MV-4-11 (cell line): ENCODE measurements around the gene EPHB6.
A peak's percentile ranks its signal among the peaks of the same experiment; 100 is the strongest.

ENCODE experiments used
- DNase-seq: peaks from one replicate; lab custom pipeline; 2025; lab: John Stamatoyannopoulos, UW

EPHB6 gene

DNA sequence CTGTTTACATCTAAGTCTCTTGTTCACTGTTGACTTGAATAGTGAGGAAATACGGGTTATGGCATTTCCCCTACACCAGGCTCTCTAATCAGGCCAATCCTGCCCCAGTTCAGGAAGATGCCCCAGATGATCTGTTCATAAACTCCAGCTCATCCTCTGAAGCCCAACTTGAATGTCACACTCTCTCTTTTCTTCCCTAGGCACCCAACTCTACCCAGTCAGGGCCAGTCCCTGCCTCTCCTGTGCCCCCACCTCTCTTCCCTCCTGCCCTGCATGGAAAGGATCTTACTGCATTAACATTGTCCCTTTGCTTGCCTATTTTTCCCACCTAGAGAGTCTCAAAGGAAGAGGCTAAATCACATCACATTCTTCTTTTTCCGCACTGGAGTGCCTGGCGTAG is 41.3 kb downstream of the EPHB6 start:
- DNase-seq = no peak

DNA sequence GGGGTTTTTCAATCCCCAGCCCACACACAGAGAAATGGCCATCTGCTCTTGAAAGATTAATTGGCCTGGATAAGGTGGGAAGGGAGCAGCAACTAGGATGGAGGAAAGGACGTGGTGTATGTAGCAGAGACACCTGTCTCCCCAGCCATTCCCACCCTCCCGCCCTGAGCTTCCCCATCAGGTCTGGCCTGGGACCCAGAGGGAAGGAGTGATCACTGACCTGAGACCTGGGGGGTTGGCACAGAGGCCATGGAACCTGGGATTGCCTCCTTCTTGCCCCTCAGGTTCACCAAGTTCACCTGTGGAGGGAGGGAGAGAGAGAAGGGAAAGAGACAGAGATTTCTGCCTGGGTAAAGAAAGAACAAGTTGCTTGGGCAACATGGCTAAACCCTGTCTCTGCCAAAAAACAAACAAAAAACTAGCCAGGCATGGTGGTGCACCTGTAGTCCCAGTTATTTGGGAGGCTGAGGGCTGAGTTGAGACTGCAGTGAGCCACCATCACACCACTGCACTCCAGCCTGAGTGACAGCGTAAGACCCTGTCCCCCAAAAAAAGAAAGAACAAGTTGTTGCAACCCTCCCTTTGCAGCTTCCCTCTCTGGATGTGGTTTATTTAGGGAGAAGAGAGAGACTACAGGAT is 42.0 kb downstream of the EPHB6 start:
- DNase-seq = no peak

DNA sequence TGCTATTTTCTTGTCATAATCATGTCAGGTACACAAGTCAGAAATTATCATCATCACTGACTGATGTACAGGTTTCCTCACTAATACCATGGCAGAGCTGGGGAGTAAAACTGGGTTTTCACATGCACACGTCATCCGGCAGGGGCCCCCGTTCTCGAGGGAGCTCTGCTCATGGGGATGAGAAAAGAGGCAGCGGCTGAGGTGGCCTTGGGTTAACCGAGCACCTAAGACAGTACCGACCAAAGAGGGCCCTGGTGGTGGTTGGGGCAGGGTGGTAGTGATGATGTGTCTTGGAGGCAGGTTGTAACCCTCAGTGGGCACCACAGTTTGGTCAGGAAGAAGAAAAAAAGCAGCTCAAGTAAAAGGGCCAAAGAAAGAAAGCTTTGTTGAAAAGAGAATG is 42.8 kb downstream of the EPHB6 start:
- DNase-seq = no peak

DNA sequence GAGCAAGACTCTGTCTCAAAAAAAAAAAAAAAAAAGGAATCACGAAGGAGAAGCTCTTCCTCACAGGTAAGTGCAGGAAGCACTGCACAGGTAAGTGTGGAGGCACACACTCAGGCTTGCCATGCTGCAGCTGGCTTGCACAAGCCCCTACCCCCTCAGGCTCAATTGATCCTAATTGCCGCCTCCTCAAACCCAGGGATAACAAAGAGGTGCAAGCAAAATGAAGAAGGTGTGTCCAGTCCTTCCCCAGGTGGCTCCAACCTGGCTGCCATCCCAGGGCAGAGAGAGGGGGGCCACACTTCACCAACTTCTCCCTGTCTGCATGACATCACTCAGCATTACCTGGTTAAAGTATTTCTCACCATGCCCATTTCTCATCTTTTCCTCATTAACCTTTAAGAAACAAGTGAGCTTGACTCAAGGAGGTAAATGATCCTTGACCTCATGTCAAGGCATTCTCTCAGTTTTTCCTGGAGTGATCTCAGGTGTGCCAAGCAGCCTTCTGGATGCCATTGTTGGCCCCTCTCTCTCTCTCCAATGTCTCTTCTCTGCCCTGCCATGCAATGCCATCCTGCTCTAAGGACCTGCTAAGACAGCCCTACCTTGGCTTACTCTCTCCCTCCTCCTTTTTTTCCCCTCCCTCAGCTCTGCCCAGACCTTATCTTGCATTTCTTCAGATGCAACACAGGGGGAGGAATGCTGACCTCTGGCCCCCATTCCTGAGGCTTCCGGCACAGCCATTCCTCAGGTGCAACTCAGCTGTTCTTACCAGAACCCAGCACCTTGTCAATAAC is 43.7 kb downstream of the EPHB6 start:
- no peak for DNase-seq

DNA sequence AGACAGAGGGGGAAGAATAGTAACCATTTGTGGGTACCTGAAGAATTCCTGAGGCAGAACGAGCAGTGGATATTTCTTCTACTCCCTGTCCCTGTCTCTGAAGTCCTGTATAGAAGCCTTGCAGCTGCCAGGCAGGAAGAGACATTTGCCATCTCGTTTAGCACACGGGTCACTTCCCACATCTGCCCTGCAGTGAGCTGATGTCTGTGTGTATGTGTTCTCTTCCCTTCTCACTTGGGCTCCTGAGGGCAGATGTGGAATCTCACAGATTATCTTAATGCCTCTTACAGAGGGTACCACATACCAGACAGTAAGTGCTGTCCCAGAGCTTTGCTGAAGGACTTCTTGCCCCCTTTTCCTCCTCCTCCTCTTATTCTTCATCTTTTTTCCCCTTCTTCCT is 44.8 kb downstream of the EPHB6 start:
- DNase-seq = no peak

DNA sequence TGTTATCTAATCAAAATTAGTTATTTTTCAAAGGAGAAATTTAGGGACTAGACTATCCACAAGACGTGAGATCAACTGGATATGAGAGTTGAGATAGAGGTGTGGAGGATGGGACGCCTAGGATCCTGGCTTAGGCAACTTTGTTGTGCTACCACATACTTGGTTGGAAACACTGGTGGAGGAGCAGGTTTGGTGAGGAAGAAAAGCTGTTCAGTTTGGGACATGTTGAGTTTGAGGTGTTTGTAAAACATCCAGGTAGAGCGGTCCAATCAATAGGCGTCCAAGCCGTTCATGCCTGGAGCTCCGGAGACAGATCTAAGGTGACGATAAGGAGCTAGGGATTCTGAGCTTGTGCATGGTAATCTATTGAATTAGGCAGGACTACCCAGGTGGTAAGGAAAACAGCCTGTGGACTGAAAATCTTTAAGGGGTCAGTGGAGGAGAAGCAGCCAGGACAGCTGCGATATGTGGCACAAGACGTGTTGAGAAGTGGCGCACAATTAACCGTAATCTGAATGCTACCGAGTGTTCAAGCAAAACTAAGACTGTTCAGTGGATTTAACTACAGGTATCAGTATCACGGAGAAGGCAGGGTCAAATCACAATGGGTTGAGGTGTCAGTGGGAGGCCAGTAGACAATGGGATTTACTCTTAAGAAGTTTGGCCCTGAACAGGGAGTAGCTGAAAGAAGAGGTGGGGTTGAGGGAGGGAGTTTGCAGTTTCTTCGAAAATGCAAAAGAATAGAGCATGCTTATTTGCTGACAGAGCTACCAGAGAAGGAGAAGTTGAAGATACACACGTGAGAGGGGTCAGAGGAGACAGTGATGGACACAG is 46.8 kb downstream of the EPHB6 start:
- DNase-seq = no peak

DNA sequence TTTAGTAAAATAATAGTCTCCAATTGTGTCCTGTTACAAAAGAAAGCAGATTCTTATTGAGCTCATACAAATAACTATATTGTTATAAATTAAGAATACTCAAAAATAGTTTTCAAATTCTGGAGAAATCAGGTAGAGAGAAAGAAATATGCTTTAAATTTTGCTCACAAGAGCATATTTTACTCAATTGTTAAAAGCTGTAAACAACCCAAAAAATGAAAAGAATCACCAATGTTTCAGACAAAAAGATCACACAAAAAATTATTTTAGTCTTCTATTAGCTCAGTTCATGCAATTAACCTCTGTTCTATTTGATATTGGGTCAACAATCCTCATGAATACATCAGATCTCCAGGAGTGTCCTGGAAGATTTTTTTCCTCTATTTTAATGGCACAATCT is 49.3 kb downstream of the EPHB6 start:
- DNase-seq = no peak

DNA sequence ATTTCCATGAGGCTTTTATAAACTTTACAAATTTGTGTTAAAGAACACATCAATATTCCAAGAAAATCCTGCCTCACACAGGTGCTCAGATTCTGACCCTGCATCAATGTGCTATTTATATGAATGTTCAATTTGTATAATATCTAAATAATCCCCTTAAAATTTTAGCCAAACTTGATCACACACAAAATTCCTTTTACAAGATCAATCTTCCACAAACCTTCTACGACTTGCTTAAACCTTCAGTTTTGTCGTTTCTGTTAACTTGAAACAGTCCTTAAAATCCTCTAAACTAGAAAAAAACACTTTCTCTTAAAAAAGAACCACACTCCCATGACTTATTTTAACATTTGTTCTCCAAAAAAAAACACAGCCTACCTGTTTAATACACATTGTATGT is 50.9 kb downstream of the EPHB6 start:
- DNase-seq = no peak

DNA sequence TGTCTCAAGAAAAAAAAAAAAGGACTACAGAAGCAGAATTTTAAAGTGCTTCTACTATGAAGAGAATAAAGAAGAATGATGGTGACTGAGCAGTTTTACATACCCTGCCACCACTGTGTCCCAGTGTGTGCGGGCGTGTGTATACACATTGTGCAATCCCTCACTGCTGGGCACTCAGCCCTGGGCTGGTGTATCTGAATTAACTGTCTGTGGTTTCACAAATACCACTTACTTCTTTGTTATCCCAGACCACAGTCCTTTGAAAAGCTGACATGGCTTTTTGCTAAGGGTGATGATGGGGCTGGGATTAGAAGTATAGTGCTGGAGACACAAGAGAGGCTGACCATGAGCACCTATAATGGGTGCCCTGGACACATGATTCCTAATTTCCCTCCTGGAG is 51.8 kb downstream of the EPHB6 start:
- no peak for DNase-seq

DNA sequence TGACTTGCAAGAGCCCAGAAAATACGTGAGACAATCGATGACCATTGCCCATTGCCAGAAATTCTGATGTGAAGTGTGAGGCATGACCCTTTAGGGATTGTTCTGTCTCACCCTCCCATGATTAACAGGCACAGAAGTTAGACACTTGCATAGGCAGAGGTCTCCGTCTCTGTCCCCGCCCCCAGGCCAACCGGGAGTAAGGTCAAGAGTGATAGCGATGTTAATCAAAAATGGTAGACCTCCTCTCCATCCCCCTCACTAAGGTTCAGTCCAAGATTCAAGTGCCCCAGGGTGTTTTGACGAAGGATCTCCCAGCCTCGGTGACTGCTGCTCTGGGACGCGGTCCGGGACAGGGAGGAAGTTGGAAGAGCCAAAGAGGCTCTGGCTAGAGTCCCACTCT is 53.4 kb downstream of the EPHB6 start:
- DNase-seq = no peak

DNA sequence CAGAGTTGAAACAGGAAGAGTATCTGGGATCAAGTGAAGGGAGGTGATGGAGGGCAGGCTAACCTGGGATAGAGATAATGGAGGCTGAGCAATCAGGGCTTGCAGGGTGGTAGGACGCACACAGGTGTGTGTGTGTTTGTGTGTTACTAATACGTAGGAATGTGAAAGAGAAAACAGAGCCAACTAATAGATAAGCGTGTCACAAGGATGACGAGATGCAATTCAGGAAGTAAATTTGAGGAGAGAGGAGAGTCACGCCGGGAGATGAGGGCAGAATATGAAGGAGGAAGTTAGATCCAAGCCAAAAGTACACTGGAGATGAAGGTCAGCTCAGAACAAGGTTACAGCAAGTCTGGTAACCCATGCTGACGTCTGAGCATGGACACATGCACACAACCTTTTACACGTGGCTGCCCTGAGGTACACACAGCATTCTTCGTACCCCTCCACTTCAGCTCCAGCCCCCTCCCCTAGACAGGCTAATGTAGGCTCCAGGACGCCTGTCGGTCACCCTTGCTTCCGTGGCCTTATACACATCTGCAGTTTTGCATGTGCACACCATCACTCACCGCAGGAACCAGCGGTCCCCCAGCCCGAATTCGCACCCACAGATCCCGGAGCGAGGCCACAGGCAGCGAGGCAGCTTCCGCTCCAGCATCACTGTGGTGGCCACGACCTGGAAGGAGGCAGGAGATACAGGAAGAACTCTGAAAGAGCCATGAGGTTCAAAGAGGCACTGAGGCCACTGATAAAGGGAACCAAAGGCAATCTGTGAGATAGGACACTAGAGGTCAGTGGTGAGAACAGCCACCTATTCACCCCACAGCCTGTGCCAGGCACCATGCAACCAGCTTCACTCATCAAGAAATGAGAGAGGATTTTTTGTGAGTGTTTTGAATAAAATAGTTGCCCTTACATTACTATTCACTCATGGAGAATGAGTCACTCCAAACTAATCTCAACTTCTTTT is 54.3 kb downstream of the EPHB6 start:
- peak; percentile 36 for DNase-seq

DNA sequence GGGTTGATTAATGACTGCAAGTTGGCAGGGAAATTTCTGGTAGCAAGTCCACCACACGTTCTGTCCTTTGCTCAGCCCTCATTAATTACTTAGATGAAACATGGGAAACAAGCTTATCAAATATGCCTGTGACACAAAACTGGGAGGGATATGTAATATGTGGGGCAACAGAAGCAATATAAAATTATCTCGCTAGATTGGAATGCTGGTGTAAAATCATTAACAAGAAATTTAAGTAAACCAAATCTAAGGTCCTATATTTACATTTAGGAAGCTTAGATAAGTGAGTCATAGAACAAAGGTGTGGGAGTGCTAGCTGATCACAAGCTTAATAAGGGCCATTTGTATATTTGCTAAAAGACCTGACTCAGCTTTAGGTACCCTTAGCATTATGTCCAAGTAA is 55.2 kb downstream of the EPHB6 start:
- DNase-seq = no peak

DNA sequence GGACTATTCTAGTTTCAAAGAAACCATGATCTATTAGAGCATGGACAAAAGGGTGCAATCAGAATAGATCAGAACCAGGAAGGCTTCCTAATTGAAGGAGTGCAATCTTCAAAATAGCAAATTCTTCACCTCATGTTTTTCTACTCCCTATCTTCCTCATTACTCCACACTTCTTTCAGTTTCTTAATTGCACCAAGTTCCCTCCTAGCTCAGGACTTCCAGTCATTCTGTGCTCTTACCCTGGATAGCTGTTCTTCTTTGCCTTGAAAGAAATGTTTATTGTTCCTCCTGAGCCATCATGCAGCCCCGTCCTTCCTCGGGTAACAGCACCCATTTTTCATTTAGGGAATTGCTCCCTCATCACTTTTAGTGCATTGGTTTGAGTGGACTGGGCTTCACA is 55.6 kb downstream of the EPHB6 start:
- DNase-seq = peak; percentile 20

DNA sequence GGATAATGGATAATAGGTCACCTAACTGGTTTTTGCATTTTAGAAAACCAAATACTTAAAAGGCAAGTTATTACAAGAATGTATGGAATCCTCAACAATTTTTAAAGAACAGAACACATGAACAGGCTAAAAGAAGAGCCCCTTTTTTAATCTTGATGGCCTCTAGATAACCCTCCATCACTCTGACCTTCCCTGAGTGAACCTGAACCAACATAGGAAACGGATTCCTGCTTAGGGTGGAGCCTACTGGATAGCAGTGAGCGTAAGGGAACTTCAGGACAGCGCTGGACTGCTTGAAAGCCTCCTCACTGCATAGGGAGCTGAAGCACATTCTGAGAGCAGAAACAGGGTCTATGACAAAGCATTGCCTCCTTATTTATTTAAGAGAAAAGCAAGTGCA is 58.2 kb downstream of the EPHB6 start:
- no peak for DNase-seq

DNA sequence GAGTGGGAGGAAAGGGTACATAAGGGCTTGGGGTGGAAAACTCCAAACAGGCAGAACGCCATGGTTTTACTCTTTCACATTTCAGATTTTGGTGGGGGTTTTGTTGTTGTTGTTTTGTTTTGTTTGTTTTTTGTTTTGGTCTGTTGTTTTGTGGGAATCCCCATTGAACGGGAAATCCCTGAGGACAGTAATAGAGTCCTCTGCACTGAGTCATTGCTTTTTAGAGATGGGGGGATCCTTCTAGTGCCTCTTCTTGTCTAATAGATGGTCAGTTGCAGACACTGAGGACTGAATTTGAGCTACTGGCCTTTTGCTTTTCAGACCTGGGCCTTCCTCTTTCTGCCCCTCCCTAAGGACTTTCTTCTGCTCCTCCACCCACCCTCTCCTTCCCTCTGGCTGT is 58.7 kb downstream of the EPHB6 start:
- no peak for DNase-seq

DNA sequence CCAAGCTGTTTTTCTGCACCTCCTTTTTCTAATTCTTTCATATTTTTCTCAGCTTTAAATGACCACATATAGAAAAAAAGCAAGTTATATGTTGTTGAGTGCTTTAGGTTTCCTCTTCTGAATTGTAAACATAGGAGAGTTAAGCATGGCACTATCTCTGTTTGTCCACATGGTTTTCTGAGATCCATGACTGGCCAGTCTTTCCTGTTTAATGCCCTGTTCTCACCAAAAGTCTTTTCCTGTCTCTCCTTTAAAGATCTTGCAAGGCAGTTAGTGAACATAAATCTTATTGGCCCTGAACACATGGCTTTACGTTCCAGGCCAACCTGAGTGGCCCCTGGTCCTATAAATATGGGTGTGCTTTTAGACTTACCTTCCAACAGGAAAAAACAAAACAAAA is 59.2 kb downstream of the EPHB6 start:
- DNase-seq = no peak

DNA sequence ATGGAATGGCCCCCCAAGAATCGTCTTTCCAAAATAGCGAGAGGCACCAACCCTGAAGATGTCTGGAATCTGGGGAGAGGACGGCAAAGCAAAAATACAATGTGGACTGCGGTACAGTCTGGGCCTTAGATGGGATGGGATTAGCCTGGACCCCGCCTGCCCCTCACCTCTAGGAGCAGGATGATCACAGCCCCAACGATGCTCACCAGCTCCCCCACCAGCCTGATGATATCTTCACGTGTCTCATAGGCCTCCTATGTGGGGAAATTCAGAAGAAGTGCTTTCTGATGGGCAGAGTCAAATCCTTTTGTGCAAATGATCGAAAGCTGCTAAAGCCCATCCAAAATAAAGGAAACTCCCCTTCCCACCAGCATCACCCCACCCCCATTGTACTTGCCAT is 60.4 kb downstream of the EPHB6 start:
- no peak for DNase-seq

DNA sequence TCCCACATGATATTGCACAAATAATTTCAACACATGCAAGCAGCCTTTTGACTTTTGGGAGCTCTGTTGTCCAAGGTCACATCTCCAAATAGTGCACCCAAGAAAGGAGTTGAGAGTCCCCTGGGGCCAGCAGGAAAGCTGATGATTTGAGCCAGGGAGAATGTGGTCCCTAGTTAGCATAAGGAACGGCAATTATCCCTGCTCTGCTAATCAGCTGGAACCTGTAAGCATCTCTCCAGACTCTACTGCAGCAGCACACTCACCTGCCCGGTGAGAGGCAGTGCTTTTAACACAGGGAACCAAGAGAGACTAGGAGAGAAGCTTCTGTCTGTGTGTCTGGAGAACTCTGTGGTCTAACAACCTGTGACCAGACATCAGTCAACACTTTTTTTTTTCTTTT is 61.6 kb downstream of the EPHB6 start:
- no peak for DNase-seq

DNA sequence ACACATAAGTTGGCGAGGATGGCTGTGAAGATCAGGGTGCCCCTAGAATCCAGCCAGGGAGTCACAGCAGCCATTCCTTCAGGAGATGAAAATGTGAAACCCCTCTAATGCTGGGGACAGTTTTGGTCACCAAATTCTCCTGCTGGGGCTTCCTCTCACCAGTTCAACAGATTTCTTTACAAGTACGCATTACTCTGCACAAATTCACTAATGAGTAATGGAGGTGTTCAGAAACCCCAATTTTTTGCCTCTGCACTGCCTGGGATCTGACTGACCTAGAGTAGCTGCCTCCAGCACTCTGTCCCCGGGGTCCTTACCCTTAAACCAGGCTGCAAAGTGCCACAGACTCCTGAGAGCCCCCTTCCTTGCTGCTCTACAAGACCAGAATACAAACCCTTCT is 62.6 kb downstream of the EPHB6 start:
- no peak for DNase-seq

DNA sequence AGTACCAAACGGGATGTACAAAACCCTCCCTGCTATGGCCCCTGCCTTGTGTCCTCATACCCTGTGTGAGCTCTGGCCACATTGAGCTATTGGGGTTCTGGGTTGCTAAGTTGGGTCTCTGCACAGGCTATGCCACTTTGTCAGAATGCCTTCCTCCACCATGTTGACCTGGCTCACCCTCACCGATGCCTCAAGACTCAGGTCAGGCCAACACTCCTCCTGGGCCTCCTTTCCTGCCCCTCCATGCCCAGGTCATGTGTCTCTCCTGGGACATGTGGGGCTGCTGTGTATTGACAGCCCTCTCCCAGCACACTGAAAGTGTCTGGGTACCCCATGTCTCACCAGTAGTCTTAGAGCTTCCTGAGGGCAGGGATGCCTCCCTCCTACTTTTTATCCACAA is 64.0 kb downstream of the EPHB6 start:
- DNase-seq = no peak

DNA sequence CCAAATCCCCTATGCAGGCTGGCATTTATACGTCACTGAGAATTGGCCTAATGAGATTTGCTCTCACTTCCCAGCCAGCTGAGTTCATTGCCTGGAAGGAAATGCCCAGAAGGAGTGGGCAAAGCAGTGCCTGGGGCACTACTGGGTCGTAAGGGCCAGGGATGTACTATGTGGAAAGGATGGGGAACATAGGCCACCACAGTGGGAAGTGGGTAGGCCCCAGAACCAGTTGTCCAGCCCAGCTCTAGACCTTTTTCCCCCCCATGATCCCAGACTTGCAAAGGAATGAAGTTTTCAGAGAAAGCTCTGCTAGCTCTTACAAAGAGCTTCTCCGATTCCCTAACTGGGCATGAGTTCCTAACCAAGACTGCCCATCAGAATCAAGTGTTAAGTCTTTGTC is 64.8 kb downstream of the EPHB6 start:
- no peak for DNase-seq
